ENCODE results near the gene NAGK.
A peak's percentile ranks its signal among the peaks of the same experiment; 100 is the strongest.
"Not testable (repeated sequence)": the region's sequence is repeated elsewhere in the genome, so short reads cannot be mapped to it uniquely, and the experiment has no call there.

The NAGK gene

DNA sequence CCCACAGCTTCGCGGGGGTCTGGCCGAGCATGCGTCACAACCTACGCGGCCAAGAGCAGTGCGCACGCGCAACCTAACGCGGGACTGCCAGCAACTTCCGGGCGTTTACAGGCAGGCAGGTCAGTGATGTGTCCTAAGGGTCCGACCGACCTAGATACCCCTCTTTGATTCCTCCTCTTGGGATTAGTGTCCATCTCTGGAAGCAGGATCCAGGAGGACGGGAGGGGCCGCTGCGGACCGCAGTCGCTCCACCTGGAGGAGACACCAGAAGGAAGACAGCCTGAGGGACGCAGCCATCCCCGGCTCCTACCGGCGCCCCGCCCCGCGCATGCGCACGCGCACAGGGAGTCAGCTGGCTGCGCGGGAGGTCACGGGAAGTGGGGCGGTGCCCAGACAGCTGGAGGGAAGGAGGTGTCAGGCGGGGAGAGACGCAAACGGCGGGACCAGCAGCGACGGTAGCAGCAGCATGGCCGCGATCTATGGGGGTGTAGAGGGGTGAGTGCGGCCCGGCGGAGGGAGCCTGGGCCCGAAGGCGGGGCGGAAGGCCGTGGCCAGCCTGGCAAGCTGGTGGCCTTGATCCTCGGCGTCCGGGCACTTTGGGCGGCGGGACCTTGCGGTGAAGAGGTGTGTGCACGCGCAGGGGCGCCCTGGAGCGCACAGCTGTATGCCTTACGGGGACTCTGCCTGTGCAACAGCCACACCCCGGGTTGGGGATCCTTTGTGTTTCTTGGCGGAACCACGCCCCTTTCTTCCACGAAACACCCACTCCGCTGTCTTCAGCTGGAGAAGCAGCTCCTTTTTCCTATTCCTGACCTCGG, at the start of gene NAGK:
TSS of gene NAGK (plus strand) at position 431 of the 818 bp plus-strand sequence. CDS start at position 467, 36 bp downstream.
- DNase-seq (ENCODE audit: low read depth in 2 of 2, low spot score in 1 of 2), result peak; percentile 91 to 94

DNA sequence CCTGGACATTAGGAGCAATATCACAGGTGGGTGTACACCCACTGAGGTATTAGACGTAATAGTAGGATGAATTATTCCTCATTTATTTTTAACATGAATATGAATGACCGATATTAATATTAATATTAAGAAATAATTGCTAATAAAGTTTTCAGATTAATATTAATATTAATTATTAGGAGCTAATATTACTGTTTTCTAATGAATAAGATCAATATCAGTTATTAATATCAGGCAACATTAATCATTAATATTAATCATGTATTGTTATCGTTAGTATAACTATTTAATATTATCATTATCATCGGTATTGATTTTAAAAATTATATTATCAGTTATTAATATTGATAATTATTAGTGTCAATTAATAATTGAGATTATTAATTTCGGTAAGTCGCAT, 48.5 kb upstream of the NAGK start:
- DNase-seq (ENCODE audit: low read depth in 2 of 2, low spot score in 1 of 2), result not testable (repeated sequence)

DNA sequence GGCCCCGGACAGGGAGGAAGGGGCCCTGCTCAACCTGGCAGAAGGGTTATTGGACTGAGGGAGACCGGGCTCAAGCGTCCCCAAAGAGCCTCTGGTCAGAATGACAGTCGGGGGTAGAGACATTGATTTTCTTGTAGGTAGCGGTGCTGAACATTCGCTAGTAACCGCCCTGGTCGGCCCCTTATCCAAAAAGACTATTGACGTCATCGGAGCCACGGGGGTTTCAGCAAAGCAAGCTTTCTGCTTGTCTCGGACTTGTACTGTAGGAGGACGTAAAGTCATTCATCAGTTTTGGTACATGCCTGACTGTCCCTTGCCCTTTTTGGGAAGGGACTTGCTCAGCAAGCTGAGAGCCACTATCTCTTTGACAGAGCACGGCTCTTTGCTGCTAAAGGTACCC, 47.1 kb upstream of the NAGK start:
- not testable (repeated sequence) for DNase-seq (ENCODE audit: low read depth in 2 of 2, low spot score in 1 of 2)

DNA sequence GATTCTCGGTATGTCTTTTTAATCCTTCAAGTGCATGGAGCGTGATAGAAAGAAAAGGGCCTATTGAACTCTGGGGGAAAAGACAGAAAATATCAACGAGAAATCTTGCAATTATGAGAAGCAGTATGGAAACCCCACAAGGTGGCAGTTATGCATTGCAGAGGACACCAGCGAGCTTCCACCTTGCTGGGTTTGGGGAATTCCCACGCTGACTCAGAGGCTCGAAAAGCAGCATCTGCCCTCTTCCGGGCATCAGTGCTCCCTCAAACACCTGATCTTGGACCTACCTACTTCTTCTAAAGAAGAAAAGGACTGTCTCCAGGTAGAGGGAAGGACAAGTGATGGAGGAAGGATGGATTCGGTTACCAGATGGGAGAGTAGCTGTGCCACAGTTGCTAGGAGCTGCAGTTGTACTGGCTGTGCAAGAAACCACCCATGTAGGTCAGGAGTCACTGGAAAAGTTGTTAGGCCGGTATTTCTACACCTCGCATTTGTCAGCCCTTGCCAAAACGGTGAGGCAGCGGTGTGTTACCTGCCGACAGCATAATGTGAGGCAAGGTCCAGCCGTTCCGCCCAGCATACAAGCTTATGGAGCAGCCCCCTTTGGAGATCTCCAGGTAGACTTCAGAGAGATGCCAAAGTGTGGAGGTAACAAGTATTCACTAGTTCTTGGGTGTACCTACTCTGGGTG, 44.8 kb upstream of the NAGK start:
- DNase-seq (ENCODE audit: low read depth in 2 of 2, low spot score in 1 of 2), result peak; percentile 19 to 26

DNA sequence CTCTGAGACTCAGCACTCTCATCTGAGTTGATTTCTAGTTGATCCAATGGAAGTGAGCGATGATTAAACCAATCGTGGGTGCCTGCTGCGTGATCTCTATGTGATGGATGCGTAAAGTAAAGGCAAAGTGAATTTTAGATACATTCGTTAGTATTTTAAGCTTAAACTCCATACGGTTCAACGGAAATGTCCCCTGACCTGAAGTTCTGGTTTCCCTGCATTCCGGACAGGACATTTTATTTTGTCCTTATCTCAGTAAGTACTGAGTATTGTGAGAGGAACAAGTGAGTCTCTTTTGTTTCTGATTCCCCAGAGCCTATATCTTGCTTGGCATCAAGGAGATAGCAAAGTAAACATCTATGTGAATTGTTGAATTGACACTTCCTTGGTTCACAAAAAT, 32.2 kb upstream of the NAGK start:
- DNase-seq (ENCODE audit: low read depth in 2 of 2, low spot score in 1 of 2), result not testable (repeated sequence)

DNA sequence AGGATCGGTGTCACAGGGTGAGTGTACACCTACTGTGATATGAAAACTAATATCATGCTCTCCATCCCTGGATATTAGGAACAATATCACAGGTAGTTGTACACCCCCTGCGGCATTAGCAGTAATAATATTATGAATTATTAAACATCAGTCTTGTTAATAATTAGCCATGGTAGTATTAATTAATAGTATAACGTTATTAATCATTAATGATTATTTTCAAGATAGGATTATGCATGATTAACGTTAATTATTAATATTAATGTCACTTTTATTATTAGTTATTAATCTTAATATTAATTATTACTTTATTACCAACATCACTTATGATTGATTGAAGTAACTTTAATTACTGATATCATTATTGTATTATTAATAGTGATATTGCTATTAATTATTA, 26.2 kb upstream of the NAGK start:
- no peak for DNase-seq (ENCODE audit: low read depth in 2 of 2, low spot score in 1 of 2)

DNA sequence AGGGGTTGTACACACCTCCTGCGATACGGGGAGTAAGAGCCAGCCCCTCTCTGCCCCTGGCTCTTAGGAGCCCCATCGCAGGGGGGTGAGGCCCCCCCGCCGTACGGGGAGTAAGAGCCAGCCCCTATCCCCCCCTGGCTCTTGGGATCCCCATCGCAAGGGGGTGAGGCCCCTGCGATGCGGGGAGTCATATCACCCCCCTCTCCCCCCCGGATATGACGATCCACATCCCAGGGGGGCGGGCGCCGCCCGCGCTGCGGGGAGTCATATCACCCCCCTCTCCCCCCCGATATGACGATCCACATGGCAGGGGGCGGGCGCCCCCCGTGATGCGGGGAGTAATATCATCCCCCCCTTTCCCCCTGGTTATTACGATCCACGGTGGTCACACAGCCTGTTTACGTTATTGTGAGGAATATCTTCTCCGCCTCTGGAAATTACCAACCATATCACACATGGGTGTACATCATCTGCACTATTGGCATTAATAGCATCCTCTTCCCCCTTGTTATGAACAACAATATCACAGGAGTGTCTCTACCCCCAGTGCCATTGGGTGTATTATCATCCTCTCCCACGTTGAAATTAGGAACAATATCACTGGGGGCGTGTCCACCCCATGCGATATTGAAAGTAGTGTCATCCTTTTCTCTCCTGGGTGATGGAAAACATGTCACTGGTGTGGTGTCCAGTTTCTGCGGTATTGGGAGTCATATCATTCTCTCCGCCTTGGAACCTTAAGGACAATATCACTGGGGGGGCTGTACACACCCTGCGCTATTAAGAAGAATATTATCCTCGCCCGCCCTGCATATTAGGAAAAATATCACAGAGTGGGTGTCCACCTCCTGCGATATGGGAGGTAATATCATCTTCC, 24.7 kb upstream of the NAGK start:
- no peak for DNase-seq (ENCODE audit: low read depth in 2 of 2, low spot score in 1 of 2)

DNA sequence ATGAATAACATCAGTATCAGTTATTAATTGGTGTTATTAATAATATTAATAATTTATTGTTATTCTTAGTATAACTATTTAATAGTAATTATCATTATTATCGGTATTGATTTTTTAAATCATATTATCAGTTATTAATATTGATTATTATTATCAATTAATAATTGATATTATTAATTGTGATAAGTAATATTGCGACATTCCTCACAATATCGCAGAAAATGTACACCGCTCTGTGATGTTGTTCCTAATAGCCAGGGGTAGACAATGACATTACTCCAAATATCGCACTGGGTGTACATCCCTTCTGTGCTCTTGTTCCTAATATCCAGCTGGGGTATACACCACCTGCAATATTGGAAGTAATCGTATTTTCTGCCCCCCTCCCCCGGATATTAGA, 23.3 kb upstream of the NAGK start:
- DNase-seq (ENCODE audit: low read depth in 2 of 2, low spot score in 1 of 2), result no peak

DNA sequence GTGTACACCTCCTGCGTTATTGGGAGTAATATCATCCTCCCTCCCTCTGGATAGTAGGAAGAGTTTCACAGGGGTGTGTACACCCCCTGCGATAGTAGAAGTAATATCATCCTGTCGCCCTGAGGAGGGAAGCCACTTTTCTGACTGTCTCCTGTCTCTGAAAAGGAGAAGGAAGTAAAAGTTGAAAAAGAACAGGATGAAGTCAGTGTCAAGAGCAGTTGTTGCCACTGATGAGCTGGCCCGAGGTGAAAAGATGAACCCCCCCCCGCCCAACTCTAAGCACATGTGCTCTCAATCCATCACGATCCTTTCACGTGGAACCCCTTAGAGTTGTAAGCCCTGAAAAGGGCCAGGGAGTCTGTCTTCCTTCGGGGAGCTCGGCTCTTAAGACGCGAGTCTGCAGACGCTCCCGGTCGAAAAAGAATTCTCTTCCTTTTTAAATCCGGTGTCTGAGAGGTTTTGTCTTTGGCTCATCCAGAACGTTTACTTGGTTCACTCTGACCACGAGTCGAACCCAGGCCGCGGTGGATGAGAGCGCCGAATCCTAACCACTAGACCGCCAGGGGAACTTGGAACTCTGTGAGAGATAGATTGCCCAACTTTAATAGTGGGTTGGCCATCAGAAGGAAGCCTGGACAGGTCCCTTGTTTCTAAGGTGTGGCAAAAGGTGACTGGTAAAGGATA, 22.4 kb upstream of the NAGK start:
- no peak for DNase-seq (ENCODE audit: low read depth in 2 of 2, low spot score in 1 of 2)

DNA sequence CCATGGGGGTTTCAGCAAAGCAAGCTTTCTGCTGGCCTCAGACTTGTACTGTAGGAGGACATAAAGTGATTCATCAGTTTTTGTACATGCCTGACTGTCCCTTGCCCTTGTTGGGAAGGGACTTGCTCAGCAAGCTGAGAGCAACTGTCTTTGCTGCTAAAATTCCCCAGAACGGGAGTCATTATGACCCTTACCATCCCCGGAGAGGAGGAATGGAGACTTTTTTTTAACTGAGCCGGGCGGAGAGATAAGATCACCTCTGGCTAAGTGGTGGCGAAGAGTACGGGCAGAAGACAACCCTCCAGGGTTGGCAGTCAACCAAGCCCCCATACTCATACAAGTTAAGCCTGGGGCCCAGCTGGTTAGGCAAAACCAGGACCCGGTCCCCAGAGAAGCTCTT, 20.4 kb upstream of the NAGK start:
- no peak for DNase-seq (ENCODE audit: low read depth in 2 of 2, low spot score in 1 of 2)

DNA sequence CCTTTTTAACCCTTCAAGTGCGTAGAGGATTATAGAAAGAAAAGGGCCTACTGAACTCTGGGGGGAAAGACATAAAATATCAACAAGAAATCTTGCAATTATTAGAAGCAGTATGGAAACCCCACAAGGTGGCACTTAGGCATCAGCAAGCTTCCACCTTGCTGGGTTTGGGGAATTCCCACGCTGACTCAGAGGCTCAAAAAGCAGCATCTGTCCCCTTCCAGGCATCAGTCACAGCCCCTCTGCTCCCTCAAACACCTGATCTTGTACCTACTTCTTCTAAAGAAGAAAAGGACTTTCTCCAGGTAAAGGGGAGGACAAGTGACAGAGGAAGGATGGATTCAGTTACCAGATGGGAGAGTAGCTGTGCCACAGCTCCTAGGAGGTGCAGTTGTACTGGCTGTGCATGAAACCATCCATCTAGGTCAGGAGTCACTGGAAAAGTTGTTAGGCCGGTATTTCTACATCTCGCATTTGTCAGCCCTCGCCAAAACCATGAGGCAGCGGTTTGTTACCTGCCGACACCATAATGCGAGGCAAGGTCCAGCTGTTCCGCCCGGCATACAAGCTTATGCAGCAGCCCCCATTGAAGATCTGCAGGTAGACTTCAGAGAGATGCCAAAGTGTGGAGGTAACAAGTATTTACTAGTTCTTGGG, 18.6 kb upstream of the NAGK start:
- peak in 1 of 2 donors; percentile 18 for DNase-seq (ENCODE audit: low read depth in 2 of 2, low spot score in 1 of 2)

DNA sequence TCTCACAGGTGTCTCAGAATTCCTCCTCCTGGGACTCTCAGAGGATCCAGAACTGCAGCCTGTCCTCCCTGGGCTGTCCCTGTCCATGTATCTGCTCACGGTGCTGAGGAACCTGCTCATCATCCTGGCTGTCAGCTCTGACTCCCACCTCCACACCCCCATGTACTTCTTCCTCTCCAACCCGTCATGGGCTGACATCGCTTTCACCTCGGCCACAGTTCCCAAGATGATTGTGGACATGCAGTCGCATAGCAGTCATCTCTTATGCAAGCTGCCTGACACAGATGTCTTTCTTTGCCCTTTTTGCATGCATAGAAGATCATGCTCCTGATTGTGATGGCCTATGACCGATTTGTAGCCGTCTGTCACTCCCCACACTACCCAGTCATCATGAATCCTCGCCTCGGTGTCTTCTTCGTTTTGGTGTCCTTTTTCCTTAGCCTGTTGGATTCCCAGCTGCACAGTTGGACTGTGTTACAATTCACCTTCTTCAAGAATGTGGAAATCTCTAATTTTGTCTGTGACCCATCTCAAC, 13.2 kb upstream of the NAGK start:
- DNase-seq (ENCODE audit: low read depth in 2 of 2, low spot score in 1 of 2), result not testable (repeated sequence)

DNA sequence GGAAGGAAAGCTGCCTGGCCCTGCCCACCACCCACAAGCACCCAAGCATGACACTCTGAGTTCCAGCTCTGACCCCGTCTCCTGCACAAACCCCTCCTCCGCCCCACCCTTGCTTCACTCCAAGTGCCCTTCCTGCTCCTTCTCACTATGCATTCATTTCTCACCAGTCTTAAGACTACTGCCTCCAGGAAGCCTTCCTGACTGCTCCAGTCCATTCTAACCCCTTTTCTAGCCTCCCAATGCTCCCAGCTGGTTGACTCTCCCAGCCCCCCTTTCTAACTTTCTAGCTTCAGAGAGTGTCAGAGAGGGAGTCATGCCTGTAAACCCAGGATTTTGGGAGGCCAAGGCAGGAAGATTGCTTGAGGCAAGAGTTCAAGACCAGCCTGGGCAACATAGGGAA, 8.2 kb upstream of the NAGK start:
- no peak for DNase-seq (ENCODE audit: low read depth in 2 of 2, low spot score in 1 of 2)

DNA sequence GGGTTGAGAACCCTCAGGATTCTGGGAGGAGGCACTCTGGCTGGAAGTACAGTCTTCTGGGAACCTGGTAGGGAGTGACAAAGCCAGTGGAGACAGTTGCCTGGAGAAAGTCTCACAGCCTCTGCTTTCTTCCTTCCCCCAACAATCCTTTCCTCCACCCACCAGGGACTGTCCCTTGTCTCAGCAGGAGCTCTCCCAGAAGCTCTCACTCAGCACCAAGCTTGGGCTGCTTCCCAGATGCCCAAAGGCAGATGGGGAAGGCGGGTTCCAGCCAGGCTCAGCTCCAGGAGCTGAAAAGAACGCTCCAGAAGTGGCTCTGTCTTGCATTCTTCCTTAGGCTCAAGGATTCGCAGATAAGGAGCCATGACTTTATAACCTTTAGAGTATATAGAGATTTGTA, 7.6 kb upstream of the NAGK start:
- no peak for DNase-seq (ENCODE audit: low read depth in 2 of 2, low spot score in 1 of 2)

DNA sequence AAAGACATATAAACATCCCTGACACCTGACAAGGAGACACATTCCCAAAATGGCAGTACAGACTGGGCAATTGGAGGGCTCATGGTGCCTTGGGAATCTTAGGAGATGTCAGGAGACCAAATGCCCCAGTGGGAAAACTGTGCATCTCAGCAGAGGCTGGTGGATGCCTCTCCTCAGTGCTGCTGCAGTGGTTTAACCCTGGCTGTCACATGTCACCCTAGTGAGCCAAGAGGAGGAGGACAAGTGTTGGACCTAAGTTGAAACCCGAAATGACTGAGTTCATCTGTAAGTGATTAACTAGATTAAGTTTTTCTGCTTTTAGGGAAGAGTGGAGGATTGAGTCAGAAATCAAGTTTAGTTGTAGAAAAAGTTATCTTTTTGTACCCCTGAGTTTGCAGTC, 5.2 kb upstream of the NAGK start:
- DNase-seq (ENCODE audit: low read depth in 2 of 2, low spot score in 1 of 2), result no peak

DNA sequence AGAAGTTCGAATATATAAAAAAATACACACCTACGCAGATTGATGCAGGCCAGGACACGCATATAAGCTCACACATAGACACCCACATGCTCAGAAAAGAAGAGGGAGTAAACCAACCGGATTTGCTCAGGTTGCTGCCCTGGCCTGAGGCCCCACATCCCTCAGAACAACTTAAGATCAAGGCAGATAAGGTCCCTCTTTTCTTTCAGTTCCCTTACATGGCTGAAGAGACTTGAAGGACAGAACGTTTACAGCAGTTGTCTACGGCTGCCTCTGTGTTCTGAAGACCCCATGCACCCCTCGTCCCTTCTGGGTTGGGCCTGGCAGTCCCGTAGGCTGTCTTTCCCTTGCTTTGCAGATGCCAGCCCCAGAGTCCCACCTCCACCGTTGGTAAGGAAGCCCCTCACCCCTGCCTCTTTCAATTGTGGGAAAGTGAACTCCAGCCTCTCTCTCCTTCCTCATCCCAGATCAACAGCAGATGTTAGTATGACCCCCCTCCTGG, 4.3 kb upstream of the NAGK start:
- no peak for DNase-seq (ENCODE audit: low read depth in 2 of 2, low spot score in 1 of 2)

DNA sequence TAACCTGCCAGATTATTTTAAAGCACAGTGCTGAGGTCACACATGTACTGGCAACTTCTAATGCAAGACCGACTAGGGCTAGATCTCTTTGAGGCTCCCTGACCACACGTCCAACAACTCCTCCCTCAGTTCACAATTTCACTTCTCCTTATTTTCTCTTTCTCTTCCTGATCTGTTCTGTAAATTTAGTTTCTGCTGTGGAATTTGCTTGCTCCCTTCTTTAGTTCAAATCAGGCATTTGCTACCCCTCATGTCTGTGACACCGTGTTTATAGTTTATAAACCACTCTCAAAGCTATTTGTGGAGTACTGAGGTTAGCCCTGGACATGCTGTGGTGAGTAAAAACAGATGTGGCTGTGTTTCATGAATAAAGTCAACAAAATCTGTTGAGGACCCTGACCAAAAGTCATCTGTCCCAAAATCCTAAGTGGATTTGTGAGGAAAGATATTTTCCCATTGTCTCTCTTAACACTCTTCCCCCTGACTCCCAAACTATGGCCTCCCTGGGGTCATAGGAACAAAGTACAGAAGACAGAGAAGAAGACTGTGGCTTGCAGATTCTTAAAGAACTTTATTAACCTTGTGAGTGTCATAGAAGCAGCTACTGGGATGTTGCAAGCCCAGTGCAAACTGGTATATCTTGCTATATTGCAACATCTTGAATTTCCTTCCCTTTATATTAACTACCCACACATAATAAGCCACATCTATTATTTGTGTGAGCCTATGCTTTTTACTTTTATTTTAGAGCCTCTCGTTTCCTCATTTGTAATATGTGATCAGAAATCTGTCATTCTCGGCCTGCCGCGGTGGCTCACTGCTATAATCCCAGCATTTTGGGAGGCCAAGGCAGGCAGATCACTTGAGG, 3.5 kb upstream of the NAGK start:
- no peak for DNase-seq (ENCODE audit: low read depth in 2 of 2, low spot score in 1 of 2)

DNA sequence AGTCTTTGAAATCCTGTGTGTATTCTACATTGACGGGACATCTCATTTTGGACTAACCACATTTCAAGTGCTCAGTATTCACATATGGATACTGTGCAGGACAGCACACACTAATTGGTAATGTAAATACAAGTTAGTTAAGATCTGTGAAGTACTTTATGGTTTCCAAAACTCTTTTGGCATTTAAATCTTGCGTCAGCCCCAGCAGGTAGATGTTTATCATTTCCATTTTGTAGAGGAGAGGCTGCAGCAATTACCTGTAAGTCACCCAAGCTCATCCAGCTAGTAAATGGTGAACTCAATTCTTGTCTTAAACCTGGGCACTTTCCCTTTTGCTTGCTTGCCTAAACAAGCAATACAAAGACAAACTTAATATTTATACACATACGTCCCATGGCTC, 1.6 kb upstream of the NAGK start:
- no peak for DNase-seq (ENCODE audit: low read depth in 2 of 2, low spot score in 1 of 2)

DNA sequence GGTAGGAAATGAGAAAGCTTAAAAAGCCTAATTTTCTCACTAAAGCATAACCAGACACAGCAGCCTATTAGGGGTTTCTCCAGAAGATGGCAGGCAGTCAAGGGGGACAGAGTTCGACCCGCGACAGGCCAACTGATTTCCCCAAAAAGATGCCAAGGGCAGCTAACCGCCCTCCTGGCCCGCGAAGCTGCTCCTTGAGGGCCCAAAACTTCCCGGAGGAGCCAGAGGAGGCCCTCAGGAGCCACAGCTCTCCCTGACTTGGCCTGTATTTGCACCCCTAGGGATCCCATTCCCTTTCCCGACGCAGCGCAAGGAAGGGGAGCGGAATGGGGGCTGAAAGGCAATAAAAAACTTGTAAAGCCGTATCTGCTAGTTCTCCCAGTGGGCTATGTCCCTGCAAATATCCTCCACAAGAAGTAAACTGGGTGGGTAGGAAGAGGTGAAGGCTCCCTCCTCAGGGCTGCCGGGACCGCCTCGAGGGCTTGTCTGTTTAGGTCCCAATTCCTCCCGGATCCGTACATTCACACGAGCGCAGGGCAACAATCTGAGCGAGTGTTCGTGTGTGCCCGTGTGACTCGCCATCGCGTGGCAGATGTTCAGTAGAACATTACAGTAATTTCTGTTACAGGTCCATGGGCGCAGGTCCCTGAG, 756 bp upstream of the NAGK start:
- no peak for DNase-seq (ENCODE audit: low read depth in 2 of 2, low spot score in 1 of 2)

Measured in stimulated activated CD8-positive, alpha-beta memory T cell treated with anti-CD3 and anti-CD28 coated beads, Interleukin-4, amount 100 ng/mL, for 1 hour (primary cell).